Measurements from ENCODE around the gene DBT.

DNA sequence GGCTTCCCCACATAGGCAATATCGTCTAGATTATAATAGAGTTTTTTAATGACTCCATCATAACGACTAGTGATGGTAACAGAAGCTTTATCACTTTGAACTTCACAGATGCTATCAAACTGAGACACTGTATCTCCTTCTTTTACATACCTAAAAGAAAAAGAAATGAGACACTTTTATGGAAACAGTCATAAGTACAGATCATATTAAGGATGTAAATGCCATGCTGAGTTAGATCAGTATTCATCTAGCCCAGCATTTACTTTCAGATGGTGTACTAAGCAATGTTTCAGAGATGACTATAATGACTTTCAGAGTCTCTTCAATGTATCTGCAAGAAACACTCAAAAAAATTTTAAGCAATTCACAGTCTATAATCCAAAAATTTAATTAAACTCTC is 18.9 kb downstream of the DBT start:
- TF ChIP-seq, protein P1, sequence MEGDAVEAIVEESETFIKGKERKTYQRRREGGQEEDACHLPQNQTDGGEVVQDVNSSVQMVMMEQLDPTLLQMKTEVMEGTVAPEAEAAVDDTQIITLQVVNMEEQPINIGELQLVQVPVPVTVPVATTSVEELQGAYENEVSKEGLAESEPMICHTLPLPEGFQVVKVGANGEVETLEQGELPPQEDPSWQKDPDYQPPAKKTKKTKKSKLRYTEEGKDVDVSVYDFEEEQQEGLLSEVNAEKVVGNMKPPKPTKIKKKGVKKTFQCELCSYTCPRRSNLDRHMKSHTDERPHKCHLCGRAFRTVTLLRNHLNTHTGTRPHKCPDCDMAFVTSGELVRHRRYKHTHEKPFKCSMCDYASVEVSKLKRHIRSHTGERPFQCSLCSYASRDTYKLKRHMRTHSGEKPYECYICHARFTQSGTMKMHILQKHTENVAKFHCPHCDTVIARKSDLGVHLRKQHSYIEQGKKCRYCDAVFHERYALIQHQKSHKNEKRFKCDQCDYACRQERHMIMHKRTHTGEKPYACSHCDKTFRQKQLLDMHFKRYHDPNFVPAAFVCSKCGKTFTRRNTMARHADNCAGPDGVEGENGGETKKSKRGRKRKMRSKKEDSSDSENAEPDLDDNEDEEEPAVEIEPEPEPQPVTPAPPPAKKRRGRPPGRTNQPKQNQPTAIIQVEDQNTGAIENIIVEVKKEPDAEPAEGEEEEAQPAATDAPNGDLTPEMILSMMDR (tag by site-specific recombination; IDR thresholded peaks at IDR 0.05): no peak
- TF ChIP-seq ZNF239 (tag by site-specific recombination; IDR thresholded peaks at IDR 0.05) (no peak), ZNF335 (tag by site-specific recombination; conservative IDR thresholded peaks at IDR 0.05) (no peak), YY1 (tag by site-specific recombination; IDR thresholded peaks at IDR 0.05) (no peak), ZNF423 (tag by site-specific recombination; IDR thresholded peaks at IDR 0.05) (no peak), ZNF660 (tag by site-specific recombination; IDR thresholded peaks at IDR 0.05) (no peak), ZNF530 (tag by site-specific recombination; IDR thresholded peaks at IDR 0.05; ENCODE audit: low read depth) (no peak), ZSCAN23 (tag by site-specific recombination; IDR thresholded peaks at IDR 0.05) (no peak), ZFP37 (tag by site-specific recombination; IDR thresholded peaks at IDR 0.05) (no peak)
- TF ChIP-seq, protein P2, sequence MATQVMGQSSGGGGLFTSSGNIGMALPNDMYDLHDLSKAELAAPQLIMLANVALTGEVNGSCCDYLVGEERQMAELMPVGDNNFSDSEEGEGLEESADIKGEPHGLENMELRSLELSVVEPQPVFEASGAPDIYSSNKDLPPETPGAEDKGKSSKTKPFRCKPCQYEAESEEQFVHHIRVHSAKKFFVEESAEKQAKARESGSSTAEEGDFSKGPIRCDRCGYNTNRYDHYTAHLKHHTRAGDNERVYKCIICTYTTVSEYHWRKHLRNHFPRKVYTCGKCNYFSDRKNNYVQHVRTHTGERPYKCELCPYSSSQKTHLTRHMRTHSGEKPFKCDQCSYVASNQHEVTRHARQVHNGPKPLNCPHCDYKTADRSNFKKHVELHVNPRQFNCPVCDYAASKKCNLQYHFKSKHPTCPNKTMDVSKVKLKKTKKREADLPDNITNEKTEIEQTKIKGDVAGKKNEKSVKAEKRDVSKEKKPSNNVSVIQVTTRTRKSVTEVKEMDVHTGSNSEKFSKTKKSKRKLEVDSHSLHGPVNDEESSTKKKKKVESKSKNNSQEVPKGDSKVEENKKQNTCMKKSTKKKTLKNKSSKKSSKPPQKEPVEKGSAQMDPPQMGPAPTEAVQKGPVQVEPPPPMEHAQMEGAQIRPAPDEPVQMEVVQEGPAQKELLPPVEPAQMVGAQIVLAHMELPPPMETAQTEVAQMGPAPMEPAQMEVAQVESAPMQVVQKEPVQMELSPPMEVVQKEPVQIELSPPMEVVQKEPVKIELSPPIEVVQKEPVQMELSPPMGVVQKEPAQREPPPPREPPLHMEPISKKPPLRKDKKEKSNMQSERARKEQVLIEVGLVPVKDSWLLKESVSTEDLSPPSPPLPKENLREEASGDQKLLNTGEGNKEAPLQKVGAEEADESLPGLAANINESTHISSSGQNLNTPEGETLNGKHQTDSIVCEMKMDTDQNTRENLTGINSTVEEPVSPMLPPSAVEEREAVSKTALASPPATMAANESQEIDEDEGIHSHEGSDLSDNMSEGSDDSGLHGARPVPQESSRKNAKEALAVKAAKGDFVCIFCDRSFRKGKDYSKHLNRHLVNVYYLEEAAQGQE (tag by site-specific recombination; IDR thresholded peaks at IDR 0.05): no peak
- TF ChIP-seq, protein P3, sequence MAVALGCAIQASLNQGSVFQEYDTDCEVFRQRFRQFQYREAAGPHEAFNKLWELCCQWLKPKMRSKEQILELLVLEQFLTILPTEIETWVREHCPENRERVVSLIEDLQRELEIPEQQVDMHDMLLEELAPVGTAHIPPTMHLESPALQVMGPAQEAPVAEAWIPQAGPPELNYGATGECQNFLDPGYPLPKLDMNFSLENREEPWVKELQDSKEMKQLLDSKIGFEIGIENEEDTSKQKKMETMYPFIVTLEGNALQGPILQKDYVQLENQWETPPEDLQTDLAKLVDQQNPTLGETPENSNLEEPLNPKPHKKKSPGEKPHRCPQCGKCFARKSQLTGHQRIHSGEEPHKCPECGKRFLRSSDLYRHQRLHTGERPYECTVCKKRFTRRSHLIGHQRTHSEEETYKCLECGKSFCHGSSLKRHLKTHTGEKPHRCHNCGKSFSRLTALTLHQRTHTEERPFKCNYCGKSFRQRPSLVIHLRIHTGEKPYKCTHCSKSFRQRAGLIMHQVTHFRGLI (tag by site-specific recombination; IDR thresholded peaks at IDR 0.05): no peak
